Cardiac muscle cell (in vitro differentiated cells and primary cell): Measurements from ENCODE around the gene MED13L. TPM values are rescaled to one million over a fixed set of nuclear protein-coding genes. Genes with fewer than 3 reads are reported as not detected.
A peak's percentile ranks its signal among the peaks of the same experiment; 100 is the strongest.

Experiments used
- DNase-seq, 2 donors: peaks; one replicate each; pipeline versions ENCODE4 v3.0.0 to v3.0.0-alpha.2; 2010 to 2017; ENCODE audit warnings: low read depth in 1 of 2, low spot score in 1 of 2
- H3K27ac ChIP-seq: fragments of 200-600 bp; sonication (generic); 2 replicates; pipeline ENCODE4 v1.5.1; 2016
- H3K27me3 ChIP-seq: fragments of 200-600 bp; sonication (generic); 2 replicates; pipeline ENCODE4 v1.6.0; 2016; ENCODE audit warnings: control low read depth
- H3K36me3 ChIP-seq: fragments of 200-600 bp; sonication (generic); 2 replicates; pipeline ENCODE4 v1.5.1; 2016; ENCODE audit warnings: control low read depth
- H3K4me1 ChIP-seq: fragments of 200-600 bp; sonication (generic); 2 replicates; pipeline ENCODE4 v1.8.1; 2017; ENCODE audit warnings: low read depth, mild to moderate bottlenecking, mixed run types
- H3K4me3 ChIP-seq: fragments of 200-600 bp; sonication (generic); 2 replicates; pipeline ENCODE4 v1.5.1; 2016; ENCODE audit warnings: mild to moderate bottlenecking
- H3K9me3 ChIP-seq: fragments of 200-600 bp; sonication (generic); 2 replicates; pipeline ENCODE4 v1.5.1; 2017; ENCODE audit warnings: low read depth, mild to moderate bottlenecking, control low read depth
- polyA plus RNA-seq: library from polyadenylated mRNA; unstranded; fragments of >200 nt; fragmentation: Nextera tagmentation; extraction: Ambion mirVana; gene quantifications from 2 replicates; pipeline ENCODE4 v1.2.1, GENCODE V29; 2016
- total RNA-seq: library from RNA; depleted of rRNA; stranded (reverse); fragments of >200 nt; gene quantifications from 2 replicates; pipeline ENCODE4 v1.2.3, GENCODE V29; 2016
- TF ChIP-seq, protein P1 (sequence below): IDR thresholded peaks from 2 replicates; pipeline ENCODE4 v1.5.1; 2012; ENCODE audit warnings: low read depth, mild to moderate bottlenecking, low read length

The MED13L gene
- total and polyA plus RNA-seq, 2 experiments from 2014 or later: 31.3 to 94.3 TPM

DNA sequence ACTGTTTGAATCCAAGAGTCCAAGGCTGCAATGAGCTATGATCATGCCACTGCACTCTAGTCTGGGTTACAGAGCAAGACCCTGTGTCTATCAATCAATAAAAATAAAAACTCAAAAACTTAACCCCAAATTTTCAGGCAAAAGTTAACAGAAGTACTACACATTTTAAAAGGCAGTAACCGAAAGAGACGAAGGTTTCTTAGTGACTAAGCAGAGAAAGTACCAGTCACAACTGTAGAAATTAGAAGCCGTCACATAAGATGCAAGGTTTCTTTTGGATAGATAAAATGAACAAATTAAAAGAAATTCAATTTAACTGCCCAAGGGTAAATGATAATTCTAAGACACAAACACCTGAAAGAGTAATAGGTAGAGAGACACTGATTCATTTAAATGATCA lies 103.5 kb downstream of the MED13L start:
- TF ChIP-seq, protein P1, sequence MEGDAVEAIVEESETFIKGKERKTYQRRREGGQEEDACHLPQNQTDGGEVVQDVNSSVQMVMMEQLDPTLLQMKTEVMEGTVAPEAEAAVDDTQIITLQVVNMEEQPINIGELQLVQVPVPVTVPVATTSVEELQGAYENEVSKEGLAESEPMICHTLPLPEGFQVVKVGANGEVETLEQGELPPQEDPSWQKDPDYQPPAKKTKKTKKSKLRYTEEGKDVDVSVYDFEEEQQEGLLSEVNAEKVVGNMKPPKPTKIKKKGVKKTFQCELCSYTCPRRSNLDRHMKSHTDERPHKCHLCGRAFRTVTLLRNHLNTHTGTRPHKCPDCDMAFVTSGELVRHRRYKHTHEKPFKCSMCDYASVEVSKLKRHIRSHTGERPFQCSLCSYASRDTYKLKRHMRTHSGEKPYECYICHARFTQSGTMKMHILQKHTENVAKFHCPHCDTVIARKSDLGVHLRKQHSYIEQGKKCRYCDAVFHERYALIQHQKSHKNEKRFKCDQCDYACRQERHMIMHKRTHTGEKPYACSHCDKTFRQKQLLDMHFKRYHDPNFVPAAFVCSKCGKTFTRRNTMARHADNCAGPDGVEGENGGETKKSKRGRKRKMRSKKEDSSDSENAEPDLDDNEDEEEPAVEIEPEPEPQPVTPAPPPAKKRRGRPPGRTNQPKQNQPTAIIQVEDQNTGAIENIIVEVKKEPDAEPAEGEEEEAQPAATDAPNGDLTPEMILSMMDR: no peak
- Histone ChIP-seq H3K27me3 (no peaks in the 10 kb centered on the region), H3K27ac (no peak overlapping the region), H3K4me3 (no peak overlapping the region), H3K4me1 (peaks cover 40% of the 10 kb centered on the region), H3K36me3 (no peaks in the 10 kb centered on the region), H3K9me3 (no peaks in the 10 kb centered on the region)
- DNase-seq: no peak

DNA sequence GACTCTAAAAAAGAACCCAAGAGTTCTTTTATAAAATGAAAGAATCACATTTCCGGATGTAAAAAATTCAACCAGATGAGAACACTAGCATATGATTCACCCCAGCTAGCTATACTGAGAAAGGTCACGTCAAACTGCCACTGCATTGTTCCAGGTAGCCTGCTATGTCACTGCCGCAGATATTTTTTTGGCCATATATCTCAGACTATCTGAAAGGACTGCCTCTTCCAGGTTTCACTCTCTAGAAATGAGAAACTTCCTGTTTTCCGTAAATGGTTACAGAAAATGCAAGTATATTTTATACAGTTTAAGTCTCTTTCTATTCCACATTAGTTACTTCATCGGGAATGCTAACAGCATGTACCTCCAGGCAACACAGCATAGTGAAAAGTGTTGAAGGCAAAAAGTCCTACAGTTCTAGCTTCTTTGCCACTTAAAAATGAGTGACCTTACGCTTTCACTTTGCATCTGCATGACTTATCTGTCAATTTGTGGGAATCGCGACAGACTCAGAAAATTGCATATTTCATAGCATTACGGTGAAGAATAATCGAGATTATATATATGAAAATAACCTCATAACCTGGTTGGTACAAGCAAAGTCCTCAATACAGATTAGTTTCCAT lies 105.2 kb downstream of the MED13L start:
- Histone ChIP-seq H3K36me3 (no peaks in the 10 kb centered on the region), H3K9me3 (no peaks in the 10 kb centered on the region), H3K27me3 (no peaks in the 10 kb centered on the region), H3K4me3 (no peak overlapping the region), H3K27ac (peak overlapping the region; percentile 42), H3K4me1 (peaks cover 40% of the 10 kb centered on the region)
- TF ChIP-seq, protein P1: no peak
- no peak for DNase-seq

DNA sequence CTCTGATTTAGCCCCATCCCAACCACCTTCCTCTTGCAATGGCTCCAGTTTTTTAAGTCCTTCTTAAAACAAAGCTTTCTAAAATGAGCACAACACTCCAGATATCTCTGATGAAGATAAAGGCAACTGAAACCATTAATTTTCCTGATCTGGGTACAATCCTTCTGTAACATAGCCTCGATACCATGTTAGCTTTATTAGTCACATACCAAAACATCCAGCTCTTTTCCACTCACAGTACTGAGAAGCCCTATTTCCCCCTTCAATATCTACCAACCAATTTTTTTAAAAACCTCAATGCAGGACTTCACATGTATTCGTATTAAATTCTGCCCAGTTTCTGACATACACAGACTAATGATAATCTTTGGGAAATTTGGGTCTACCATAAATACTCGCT lies 105.9 kb downstream of the MED13L start:
- Histone ChIP-seq H3K27me3 (no peaks in the 10 kb centered on the region), H3K36me3 (no peaks in the 10 kb centered on the region), H3K27ac (peak overlapping the region; percentile 42), H3K9me3 (no peaks in the 10 kb centered on the region), H3K4me3 (no peak overlapping the region), H3K4me1 (peaks cover 40% of the 10 kb centered on the region)
- DNase-seq: peak in 1 of 2 donors; percentile 27
- TF ChIP-seq, protein P1: no peak

DNA sequence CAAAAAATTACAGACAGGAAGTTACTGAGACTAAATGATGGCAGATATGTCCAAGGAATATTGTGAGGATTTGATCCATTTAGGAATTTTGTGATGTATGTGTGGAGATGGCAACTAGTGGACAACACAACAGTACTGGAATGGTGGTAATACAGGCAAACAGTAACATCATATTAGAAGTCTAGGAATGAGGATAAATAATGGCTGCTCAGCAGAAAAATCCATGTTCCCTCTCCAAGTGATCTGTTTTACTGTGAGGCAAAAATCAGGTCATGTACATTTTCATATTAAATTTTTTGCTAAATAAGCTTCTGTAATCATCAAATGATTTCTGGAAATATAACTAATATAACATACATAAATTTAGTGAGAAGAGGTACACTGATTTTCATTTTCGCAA lies 108.4 kb downstream of the MED13L start:
- TF ChIP-seq, protein P1: no peak
- H3K4me3 ChIP-seq: no peak overlapping the region

DNA sequence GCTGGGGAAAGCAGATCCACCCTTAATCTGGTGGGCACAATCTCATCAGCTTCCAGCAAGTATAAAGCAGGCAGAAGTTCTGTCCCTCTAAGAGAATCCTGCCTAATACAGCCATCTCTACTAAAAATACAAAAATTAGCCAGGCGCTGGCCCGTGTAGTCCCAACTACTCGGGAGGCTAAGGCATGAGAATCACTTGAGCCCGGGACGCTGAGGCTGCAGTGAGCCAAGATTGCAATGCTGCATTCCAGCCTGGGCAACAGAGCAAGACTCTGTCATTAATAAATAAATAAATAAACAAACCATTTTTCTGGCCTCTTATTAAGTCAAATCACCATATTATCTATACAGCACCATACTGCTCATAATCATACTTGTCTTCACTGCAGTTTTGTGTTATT lies 111.2 kb downstream of the MED13L start:
- no peak overlapping the region for H3K27ac ChIP-seq
- TF ChIP-seq, protein P1: no peak
- peak in 1 of 2 donors; percentile 23 for DNase-seq
- H3K9me3 ChIP-seq: no peaks in the 10 kb centered on the region
- no peaks in the 10 kb centered on the region for H3K36me3 ChIP-seq
- peaks cover 38% of the 10 kb centered on the region for H3K4me1 ChIP-seq
- H3K27me3 ChIP-seq: no peaks in the 10 kb centered on the region
- no peak overlapping the region for H3K4me3 ChIP-seq

More for the DNA sequence above, 108.4 kb downstream of the MED13L start:
- Histone ChIP-seq H3K4me1 (peaks cover 43% of the 10 kb centered on the region), H3K27ac (no peak overlapping the region), H3K27me3 (no peaks in the 10 kb centered on the region), H3K36me3 (no peaks in the 10 kb centered on the region), H3K9me3 (no peaks in the 10 kb centered on the region)
- DNase-seq: no peak
